Activated CD4-positive, CD25-positive, alpha-beta regulatory T cell treated with anti-CD3 and anti-CD28 coated beads, Interleukin-2, amount 50 U/mL, for 16 hours (primary cell): ENCODE measurements around the gene XRCC3.

Experiments
- DNase-seq: peaks from one replicate; pipeline ENCODE4 v3.0.0-alpha.2; 2020; ENCODE audit warnings: low read depth, low spot score

XRCC3 gene

DNA sequence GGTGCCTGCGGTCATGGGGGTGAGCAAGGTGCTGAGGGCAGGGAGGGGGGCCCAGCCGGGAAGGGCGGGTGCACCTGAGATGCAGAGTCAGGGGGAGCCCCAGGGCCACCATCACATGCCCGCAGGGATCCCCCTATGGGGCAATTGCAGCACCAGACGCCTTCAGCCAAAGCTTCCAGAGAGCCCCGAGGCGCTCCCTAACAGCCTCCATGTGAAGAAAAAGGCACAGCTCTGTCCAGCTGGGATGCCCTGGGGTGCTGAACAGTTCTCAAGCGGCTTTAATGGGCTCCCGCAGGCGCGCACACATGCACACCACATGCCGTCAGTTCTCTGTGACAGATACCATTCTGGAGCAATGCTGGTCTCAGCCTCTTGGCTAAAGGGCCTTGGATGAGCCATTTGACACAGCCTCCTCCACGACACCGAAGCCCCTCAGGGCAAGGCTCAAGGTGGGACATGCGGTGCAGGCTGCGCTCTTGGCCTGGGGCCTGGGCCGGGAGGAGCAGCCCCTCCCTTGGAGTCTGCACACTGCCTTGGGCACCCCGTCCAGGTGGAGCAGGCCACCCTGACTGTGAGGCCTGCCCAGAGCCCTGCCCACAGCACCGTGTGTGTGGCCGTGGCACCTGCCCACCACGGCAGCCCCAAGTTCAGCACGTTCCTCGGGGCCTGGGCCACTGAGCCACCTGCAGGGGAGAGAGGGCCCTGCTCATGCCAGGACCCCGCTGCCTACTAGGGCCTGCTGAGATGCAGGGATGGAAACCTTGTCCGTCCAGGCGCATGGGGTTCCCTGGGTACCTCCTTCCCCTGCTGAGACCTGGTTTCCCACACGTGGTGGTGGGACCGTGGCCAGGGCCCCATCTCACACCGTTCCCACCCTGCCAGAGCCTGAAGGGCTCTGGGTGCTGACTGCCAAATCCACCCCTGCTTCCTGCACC is 7.7 kb downstream of the XRCC3 start:
- DNase-seq = no peak

DNA sequence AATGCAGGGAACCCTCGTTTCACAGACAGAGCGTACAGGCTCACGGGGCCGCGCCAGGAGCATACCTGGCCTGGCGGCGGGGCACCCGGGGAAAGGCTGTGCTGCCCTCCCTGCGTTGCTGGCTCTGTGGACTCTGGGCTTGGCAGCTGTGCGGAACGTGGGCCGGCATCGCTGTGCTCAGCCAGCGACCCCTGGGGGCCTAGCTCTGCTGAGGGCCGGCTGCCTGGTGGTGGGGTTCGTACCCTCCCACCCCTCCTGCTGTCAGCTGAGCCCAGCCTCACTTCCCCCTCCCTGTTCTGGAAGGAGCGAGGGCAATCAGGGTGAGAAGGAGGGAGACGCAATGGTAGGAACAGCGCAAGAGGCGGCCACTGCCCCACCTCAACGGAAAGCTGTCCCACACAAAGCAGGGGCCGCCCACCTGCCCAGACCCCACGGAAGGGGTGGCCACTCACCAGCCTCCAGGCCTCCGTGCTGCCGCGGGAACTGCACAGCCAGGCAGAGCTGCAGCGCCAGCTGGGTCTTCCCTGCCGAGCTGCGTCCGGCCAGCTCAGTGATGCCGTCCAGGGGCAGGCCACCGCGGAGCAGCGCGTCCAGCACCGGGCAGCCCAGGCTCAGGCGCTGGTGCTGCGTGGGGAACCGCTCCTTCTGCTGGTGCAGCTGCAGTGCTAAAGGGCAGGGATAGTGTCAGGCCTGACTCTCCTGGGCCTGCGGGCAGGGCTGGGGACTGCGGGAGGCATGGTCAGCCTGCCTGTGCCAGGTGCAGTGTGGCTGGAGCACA is 8.5 kb downstream of the XRCC3 start:
- DNase-seq = no peak

DNA sequence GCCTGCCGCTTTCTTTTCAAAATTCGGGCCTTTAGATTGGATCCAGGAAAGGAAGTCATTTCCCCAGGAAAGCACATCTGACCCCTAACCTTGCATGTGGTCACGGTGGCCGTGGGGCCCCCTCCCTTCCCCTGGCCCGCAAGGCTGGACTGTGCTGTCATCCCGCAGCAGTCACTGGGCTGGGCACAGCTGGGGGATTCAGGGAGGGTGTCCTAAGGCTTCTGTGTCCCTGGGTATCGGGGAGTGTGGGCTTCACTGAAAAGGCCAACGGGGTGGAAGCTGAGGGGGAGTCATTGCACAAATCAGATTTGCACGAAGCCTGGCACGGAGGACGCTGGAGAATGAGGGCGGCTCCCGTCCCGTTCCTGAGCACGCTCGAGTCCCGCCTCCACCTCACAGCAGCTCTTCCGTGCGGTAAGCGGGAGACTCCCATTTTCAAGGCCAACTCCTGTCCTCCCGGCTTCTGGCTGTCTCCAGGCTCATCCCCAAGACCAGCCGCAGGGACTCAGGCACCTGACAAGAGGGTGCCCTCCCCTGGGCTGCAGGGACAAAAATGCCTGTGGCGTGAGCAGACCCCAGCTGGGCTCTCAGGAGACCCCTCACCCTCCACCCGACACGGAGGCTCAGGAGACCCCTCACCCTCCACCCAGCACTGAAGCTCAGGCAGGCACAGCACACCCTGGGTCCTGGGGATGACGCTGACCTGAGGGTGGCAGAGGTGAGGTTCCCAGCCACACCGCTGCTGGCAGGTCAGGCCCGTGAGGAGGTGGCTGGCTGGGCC is 9.6 kb downstream of the XRCC3 start:
- no peak for DNase-seq

DNA sequence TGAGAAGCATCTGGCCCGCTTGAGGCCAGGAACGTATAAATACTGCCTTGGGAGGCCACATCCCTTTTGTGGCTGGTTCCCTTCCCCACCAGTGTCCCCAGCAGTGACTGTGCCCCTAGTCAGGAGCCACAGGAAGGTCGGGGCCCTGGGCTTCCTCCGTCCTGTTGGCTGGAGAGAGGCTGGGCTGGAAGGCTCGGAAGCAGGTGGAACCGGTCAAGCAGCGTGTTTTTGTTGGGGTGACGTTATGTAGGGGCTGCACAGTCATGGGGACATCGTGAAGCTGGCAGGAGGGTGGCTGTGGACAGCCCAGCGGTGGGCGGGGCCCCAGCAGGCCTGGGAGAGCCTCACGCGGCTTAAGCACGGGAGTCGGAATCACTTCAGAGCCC is 10.1 kb downstream of the XRCC3 start:
- no peak for DNase-seq

DNA sequence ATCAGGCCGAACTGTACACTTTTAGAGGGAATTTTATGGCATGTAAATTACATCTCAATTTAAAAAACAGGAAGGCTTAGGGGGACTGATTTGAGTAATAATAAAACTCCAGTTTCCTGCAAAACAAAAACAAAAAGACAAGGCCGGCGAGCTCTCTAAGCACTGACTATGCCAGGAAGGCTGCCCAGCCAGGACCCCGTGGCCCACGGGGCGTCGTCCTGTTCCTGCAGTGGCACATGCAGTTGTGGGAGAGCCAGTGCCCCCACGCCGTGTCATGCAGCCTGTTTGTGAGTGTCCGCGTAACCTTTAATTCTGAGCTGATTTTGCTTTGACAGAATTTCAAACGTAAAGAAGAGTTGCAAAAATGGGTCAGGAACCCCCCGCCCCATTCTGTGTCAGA is 10.5 kb downstream of the XRCC3 start:
- DNase-seq = no peak

DNA sequence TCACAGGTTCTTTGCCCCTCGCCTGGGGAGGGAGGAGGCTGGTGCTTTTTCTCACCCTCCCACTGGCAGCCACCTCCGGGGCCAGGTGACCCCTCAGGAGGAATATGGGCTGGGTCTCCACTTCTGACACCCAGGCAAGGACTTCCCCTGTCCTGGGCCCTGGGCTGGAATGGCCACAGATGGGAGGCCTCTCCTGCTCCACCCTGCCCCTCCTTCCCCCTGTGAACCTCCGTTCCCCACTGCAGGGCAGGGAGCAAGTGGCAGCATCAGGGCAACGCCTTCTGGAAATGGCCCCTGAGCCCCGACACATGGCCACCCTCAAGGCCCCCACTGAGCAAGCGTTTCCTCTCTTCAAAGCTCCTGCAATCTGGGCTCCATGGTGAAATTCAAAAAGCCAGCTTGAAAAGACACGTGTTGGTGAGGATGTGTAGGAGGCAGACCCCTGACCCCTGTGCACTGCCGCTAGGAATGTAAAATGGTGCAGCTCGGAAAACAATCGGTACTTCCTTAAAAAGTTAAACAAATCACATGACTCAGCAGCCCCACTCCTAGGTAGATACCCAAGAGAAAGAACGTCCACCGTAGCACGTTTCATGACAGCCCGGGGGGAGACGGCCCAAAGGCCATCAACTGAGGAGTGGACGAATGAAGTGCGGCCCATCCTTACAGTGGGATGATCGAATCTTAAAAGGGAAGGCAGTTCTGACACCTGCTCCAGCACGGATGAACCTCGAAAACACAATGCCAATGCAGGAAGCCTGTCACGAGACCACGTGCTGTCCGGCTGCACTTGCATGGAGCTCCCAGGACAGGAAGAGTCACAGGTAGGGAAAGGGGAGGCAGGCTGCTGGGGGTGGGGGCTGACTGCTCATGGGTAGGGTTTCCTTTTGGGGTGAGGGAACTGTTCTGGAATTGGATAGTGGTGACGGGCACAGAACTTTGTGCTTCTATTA is 11.5 kb downstream of the XRCC3 start:
- no peak for DNase-seq

DNA sequence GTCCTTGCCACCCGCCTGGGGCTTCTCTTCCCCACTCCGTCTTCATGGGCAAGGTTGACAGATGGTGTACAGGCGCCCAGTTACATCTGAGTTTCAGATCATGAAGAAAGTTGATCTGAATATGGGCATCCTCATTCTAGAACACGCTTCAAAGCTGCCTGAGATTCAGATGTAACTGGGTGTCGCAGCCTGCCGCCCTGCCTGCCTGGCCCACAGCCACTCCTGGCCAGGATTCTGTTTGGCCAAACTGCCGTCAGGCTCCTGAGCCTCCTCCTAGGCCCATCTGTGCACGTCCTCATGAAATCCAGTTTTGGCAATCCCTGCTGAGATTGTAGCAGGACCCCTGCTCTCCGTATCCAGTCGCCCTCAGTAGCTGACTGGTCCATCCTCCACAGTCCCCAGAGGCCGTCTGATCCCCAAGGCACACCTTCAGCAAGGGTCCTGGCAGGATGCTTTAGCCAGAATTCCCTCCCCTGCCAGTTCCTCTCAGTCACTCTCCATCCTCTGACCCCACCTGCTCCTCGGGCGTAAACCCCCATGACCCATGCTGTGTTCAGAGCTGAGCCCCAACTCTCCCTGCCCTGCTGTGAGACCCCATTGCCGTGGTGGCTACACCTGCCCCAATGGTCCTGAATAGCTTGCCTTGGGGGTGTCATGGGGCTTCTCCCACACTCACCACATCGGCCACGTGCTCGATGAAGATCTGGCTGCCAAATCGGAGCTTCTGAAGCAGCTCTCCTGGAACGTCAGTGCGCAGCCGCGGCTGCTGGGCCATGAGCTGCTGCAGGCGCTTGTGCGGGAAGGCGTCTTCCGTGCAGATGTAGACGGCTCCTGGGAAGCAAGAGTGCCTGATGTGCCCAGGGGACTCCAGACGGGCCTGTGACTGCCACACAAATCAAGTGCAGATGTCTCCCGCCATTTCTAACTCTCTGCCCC is 12.5 kb downstream of the XRCC3 start:
- DNase-seq = no peak

DNA sequence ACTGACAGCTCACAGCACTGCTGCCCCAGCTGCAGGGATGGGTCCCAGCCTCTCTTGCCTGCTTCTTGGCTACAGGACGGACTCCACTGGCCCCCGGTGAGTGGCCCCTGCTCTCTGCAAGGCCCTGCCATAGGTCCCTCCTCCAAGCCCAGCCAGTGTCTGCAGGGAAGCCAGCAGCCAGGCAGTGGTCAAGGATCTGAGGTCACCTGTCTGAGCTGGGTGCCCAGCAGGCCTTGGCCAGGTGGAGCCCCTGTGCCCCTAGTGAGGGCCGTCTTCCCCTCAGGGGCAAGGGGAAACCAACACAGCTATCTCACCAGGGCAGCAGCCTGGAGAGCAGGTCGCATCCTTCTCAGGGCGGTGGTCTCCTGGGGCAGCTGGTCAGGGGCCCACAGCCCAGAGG is 13.2 kb downstream of the XRCC3 start:
- no peak for DNase-seq

DNA sequence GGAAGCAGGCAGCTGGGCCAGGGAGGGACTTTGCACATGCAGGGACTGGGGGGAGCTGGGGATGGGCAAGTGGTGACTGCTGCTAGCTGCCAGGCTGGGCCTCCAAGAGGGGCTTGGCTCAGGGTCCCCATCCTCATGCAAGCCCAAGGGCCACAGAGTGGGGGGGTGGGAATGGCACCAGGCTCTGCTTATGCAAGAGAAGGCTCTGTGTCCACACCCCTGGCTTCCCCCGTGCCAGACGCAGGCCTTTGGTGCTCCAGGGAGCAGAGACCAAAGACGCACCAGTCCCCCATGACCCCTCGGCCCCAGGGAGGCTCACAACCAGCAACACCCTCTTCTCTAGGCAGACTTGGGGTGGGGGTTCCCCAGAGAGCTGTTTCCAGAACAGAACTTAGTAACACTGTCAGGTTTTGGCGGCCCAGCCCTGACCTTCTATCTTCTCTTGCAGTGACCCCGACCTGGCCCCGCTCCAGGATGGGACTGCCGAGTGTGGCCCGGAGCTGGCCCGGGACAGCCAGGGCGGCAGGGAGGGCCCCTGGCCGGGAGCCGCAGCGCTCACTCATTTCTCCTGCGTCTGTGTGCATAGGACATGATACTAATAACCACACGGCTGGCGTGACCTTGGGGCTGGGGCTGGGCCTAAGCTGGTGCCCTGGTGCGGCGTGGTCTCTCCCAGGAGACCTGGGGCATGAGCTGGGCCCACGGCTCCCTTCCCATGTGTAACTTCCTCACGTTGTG is 14.3 kb downstream of the XRCC3 start:
- no peak for DNase-seq

DNA sequence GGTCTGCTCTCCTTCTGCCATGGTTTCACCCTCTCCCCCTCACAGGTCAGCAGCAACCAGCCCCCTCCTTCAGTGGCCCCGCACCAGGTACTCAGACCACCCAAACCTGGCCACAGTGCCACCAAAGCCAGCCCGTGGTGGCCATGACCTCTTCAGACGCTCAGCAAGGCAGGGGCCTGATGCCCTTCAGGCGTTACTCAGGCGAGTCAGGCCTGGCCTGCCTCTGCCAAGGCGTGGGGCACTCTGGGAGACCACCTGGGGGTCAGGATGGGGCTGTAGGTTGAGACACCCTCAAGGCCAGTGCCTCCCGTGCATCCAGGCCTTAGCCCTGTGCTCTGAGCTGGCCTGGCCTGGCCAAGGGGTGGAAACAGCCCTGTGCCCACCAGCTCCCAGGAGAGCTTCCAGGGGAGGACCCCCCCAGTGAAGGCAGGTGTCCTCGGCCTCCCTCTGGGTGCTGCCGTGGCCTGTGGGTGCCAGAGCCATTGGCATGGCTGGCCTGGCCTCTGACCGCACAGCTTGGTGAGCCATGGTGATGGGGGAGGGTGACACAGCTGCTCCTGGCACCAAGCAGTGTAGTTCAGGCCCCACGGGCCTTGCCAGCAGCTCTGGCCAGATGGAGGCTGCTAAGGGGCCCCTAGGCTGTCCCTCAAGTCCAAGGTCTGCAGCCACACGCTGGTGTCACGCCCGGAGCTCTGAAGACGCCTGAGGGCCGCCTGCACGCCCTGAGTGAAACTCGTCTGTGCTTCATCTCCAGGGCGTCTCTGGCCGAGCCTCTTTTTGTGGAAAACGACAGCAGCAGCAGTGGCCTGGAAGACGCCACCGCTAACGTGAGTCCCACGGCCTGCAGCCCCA is 15.1 kb downstream of the XRCC3 start:
- no peak for DNase-seq

DNA sequence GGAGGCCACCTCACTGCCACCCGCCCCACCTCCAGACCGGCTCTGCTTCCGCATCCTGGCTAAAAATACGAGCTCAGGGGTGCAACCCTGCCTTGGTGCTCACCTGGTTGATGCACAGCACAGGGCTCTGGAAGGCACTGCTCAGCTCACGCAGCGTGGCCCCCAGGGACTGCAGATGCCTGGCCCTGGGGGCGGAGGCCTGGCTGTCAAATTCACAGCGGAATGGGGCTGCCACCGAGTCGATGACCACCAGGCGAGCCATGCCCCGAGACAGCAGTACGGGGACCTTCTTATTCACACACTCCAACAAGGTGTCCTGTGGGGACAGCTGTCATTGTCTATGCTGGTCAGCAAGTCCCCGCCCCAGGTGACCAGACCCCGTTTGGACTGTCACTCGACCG is 16.0 kb downstream of the XRCC3 start:
- DNase-seq = no peak

DNA sequence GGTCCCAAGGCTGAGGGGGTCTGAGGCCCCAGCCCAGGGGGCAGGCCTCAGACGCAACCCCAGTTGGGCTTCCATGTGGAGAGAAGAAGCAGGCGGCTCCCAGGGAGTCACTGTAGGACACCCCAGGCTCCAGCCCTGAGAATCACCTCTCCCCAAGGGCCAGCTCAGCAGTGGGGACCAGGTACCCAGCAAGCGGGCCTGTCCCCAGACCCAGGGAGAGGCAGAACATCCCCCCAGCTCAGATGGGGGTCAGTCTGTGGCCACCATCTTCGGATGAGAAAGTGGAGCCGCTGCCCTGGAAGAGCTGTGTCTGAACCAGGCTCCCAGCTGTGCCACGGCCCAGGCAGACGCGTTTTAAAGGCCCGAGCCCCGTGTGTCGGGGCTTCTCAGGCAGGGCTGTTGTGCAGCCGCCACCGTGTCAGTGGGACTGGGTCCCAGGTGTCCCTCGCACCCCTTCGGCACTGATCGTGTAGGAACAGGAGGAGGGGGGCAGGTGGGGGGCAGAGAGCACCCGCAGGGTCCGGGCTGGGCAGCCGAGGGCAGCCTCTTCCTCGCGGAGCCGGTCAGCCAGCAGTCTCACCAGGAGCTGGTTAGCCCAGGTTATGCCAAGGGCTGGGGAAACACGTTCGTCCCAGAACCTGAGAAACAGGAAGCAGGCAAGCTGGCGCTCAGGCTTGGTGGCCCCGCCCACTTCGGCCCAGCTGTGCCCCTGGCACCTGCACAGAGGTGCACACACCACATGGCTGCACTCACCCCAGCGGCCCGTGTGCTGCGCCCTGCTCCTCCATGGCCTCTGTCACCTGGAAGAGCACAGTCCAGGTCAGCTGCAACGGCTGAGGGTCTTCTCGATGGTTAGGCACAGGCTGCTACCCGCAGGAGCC is 16.6 kb downstream of the XRCC3 start:
- DNase-seq = no peak

DNA sequence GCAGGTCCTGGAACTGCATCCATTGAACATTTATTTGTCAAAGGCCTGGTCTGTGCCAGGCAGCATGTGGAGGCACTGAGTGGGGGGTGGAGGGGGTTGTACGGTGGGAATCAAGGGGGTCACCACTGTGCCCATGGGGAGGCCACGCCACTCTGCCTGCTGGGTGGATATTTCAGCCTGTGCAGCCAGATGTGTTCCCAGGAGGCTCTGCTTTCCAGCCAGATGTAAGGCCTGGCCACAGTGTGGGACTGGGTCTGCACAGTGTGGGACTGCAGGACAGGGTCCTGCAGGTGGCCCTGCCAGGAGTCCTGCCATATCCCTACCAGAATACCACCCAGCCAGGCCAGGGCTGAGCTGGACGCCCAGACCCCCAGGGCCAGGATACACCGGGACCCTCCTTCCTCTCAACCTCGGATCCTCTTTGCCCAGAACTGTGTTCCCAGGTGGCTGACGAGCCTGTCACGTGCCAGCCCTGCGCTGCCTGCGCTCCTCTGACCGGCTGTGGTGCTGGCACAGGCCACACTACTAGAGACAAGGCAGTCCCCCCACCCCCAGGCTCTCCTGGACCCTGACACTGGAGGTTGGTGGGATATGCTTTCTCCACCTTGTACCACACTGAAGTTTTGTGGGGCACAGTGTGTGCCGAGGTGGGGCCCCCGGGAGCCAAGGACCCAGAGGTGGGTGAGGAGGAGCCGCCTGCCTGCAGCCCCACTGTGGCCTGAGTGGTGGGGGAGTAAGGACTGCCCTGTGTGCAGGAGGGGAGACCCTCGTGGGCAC is 17.5 kb downstream of the XRCC3 start:
- no peak for DNase-seq

DNA sequence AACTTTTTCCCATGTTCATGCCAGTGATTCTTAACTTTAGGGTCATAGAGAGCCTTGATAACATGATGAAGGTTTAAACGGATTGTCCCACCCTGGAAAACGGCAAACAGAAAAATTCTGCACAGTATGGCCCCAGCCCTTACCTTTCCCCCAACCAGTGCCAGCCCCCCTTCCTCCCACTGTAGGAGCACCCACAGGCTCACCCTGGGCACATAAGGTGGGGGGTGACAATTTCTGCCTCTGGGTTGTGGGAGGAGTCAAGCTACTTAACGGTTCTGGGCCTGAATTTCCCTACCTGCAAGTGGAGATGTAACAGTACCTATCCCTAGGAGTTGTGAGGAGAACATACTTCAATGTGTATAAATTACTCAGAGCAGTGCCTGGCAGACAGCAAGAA is 18.0 kb downstream of the XRCC3 start:
- no peak for DNase-seq

DNA sequence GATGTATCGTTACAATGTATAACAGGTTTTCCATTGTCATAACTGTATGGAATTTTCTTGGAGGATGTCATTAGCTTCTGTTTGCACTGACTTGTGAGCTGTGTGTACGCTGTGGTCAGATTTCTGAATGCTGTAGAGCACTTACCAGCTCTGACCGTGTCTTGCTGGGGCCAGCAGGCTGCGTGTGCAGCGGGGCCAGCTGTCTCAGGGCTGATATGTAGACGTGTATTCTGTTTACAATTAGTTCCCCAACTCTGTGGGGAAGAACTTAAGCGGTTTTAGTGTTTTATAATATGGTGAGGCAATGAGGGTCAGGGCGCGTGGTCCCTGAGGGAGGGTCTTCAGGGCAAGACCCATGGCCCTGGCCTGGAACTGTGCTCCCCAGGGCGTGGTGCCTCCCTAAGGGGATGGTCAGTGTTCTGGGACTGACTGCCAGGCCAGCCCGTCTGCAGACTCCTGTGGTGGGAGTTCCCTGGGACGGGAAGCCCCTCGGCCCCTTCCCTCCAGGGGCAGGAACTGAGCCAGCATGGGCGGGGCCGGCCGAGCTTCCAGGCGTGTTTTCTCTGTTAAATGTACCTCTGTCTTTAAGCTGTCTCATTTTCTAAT is 18.7 kb downstream of the XRCC3 start:
- DNase-seq = no peak

DNA sequence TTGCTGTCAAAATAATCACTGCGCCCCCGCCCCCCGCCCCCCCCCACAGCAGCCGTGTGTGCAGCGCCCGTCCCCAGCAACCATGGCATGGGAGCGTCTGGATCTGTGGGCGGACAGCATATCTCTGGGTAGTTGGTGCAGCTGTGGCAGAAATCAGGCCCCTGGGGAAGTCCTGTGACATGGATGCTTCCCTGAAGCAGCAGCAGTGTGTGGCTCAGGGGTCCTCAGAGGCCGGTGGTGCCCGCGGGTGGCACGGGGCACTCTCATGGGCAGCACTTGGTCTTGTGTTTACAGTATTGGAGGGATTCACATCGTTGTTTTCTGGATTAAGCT is 19.2 kb downstream of the XRCC3 start:
- no peak for DNase-seq
